Neural crest cell (in vitro differentiated cells): ENCODE results near the gene PFKFB2. TPM values are rescaled to one million over a fixed set of nuclear protein-coding genes. Genes with fewer than 3 reads are reported as not detected.

ENCODE experiments used
- DNase-seq: peaks from one replicate; pipeline ENCODE4 v3.0.0; 2021; ENCODE audit warnings: low read depth, mixed read lengths, low spot score
- H3K27ac Mint-ChIP-seq: one replicate; pipeline ENCODE4 v1.8.0; 2021; ENCODE audit warnings: mild to moderate bottlenecking, mixed read lengths; ENCODE audit not compliant: unreplicated experiment
- H3K27me3 Mint-ChIP-seq: 2 replicates; pipeline ENCODE4 v1.8.0; 2021; ENCODE audit warnings: low read depth, mild to moderate bottlenecking, mixed read lengths
- H3K36me3 Mint-ChIP-seq: 2 replicates; pipeline ENCODE4 v1.8.0; 2021; ENCODE audit warnings: low read depth, mild to moderate bottlenecking, mixed read lengths
- H3K4me1 Mint-ChIP-seq: 2 replicates; pipeline ENCODE4 v1.8.0; 2021; ENCODE audit warnings: mixed read lengths
- H3K4me3 Mint-ChIP-seq: one replicate; pipeline ENCODE4 v1.8.0; 2021; ENCODE audit warnings: mild to moderate bottlenecking, mixed read lengths
- H3K9me3 Mint-ChIP-seq: 2 replicates; pipeline ENCODE4 v1.8.0; 2021; ENCODE audit warnings: mixed read lengths
- CTCF ChIP-seq: fragments of 200-600 bp; sonication (generic); conservative IDR thresholded peaks from 2 replicates; pipeline ENCODE4 v1.5.0; 2021; ENCODE audit warnings: antibody characterized with exemption, mild to moderate bottlenecking
- total RNA-seq: library from RNA; stranded (reverse); gene quantifications from 2 replicates; pipeline ENCODE4 v1.2.1, GENCODE V29; 2021

Gene PFKFB2
- total RNA-seq, 1 donor from 2014 or later, result 8.6 TPM

- DNase-seq, result no peak
- Mint-ChIP-seq H3K27ac (no peak overlapping the region), H3K27me3 (no peaks in the 10 kb centered on the region), H3K4me3 (no peak overlapping the region), H3K9me3 (no peaks in the 10 kb centered on the region), H3K4me1 (peaks cover 30% of the 10 kb centered on the region), H3K36me3 (no peaks in the 10 kb centered on the region)
- no peak for TF ChIP-seq CTCF
Measured at GRCh38 chr1:207020065-207020708, 32.9 kb upstream of the PFKFB2 start.

- Mint-ChIP-seq H3K4me3 (no peak overlapping the region), H3K4me1 (peaks cover 35% of the 10 kb centered on the region), H3K27me3 (no peaks in the 10 kb centered on the region), H3K9me3 (no peaks in the 10 kb centered on the region), H3K27ac (no peak overlapping the region), H3K36me3 (no peaks in the 10 kb centered on the region)
- DNase-seq, result no peak
- TF ChIP-seq CTCF, result no peak
Measured at GRCh38 chr1:207020709-207021107, 32.4 kb upstream of the PFKFB2 start.

GRCh38 chr1:207021139-207021861 is 31.8 kb upstream of the PFKFB2 start:
- Mint-ChIP-seq H3K4me3 (no peak overlapping the region), H3K36me3 (no peaks in the 10 kb centered on the region), H3K27ac (no peak overlapping the region), H3K9me3 (no peaks in the 10 kb centered on the region), H3K27me3 (no peaks in the 10 kb centered on the region), H3K4me1 (peaks cover 40% of the 10 kb centered on the region)
- no peak for DNase-seq
- TF ChIP-seq CTCF, result no peak

- no peak for DNase-seq
- H3K4me3 Mint-ChIP-seq, result no peak overlapping the region
- no peaks in the 10 kb centered on the region for H3K36me3 Mint-ChIP-seq
- TF ChIP-seq CTCF, result no peak
- no peaks in the 10 kb centered on the region for H3K9me3 Mint-ChIP-seq
- H3K27me3 Mint-ChIP-seq, result no peaks in the 10 kb centered on the region
- H3K4me1 Mint-ChIP-seq, result peaks cover 43% of the 10 kb centered on the region
- no peak overlapping the region for H3K27ac Mint-ChIP-seq
Measured at GRCh38 chr1:207021876-207022596, 31.0 kb upstream of the PFKFB2 start.

GRCh38 chr1:207022996-207023679 is 29.9 kb upstream of the PFKFB2 start:
- no peaks in the 10 kb centered on the region for H3K9me3 Mint-ChIP-seq
- H3K36me3 Mint-ChIP-seq, result no peaks in the 10 kb centered on the region
- no peaks in the 10 kb centered on the region for H3K27me3 Mint-ChIP-seq
- H3K27ac Mint-ChIP-seq, result no peak overlapping the region
- DNase-seq, result no peak
- no peak overlapping the region for H3K4me3 Mint-ChIP-seq
- TF ChIP-seq CTCF, result no peak
- H3K4me1 Mint-ChIP-seq, result peaks cover 43% of the 10 kb centered on the region
